IPS-NIHi7 (cell line): ENCODE data around the gene TTC38.

Source experiments
- DNase-seq: peaks from one replicate; pipeline ENCODE4 v3.0.0; 2012; ENCODE audit warnings: mixed read lengths; ENCODE audit errors: extremely low spot score

TTC38 gene

GRCh38 chr22:46267431-46268279 lies at the start of gene TTC38:
TTC38 (plus strand) TSS chr22:46268008; CDS start chr22:46268040, 32 bp downstream.
- peak; percentile 98 for DNase-seq

GRCh38 chr22:46219636-46220035 lies 48.2 kb upstream of the TTC38 start:
- no peak for DNase-seq

GRCh38 chr22:46220921-46221320 lies 46.9 kb upstream of the TTC38 start:
- no peak for DNase-seq

- no peak for DNase-seq
Measured at GRCh38 chr22:46224044-46224897, 43.5 kb upstream of the TTC38 start.

DNA sequence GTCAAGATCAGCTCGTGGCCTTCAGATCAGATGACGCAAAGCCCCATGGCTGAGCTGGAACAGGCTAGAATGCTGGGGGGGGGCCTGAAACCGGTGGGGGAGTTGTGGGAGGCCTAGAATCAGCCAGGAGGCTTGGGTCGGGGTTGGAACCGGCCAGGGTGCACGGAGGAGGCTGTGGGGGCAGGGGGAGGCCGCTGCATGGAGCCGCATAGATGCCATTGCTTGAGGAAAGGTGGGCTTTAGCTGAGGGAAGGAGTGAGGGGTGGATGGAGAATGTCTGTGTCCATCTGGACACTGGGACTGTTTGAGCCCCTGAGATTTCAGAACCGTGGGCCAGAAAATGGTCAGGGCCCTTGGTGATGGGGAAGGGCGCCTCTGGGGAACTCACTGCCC lies 42.9 kb upstream of the TTC38 start:
- DNase-seq, result no peak

GRCh38 chr22:46225631-46226030 lies 42.2 kb upstream of the TTC38 start:
- no peak for DNase-seq

DNA sequence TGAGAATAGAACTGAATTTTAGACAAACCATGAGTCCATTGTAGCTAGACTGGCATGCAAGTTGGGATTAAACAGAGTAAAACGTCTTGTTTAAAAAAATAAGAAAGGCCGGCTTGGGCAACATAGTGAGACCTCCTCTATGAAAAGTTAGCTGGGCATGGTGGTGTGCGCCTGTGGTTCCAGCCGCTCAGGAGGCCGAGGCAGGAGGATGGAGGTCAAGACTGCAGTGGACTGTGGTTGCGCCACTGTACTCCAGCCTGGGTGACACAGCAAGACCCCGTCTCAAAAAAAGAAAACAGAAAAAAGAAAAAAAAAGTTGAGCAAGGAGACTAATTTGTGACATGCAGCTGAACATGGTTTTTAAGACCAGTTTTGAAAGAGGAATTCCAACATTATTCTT lies 41.2 kb upstream of the TTC38 start:
- DNase-seq, result no peak

DNA sequence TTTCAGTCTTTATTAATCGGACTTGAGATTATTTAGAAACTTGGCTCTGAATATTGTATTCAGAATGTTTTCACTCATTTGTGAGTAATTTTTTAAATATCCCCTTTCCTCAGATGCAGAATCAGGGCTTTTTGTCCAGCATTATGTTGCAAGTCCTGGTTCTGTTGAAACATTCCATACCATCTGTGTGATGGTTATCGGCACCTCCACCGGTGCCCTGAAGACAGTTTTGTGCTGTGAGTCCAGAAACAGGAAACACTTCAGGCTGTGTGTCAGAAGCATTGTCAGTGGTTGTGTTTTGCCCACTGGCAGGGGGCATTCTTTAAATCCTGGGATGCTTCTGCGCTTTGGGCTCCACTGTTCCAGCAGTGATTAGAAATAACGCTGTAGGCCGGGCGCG lies 38.1 kb upstream of the TTC38 start:
- no peak for DNase-seq

- no peak for DNase-seq
Measured at GRCh38 chr22:46230262-46230901, 37.4 kb upstream of the TTC38 start.

- DNase-seq, result no peak
Measured at GRCh38 chr22:46233231-46233630, 34.6 kb upstream of the TTC38 start.

DNA sequence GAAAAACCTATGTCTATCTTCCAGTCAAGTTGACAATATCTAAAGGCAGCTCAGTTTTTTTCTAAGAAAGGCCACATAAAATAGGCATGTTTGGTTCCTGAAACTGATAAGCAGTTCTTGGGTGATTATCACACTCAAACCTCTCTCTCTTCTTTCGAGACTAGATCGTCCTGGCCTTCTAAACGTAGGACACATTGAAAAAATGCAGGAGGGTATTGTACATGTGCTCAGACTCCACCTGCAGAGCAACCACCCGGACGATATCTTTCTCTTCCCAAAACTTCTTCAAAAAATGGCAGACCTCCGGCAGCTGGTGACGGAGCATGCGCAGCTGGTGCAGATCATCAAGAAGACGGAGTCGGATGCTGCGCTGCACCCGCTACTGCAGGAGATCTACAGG lies 32.8 kb upstream of the TTC38 start:
- DNase-seq, result no peak

- DNase-seq, result no peak
Measured at GRCh38 chr22:46237453-46238124, 30.2 kb upstream of the TTC38 start.

DNA sequence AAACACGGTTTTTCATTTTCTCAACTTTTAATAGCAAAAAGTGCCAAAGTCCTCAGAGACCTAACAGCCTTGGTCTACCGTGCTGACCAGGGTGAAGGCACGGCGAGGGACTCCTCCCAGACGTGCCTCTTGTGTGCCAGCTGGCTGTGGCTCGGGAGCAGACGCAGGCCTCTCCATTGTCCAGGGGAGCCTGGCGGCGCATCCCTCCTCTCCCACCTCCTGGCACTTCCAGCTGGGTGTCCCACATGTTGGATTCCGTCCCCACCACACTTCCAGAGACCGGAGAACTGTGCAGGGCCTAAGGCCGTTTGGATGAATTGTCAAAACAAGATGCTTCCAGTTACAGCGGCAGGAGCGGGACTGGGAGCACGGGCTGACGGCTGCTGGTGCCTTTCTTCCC lies 29.3 kb upstream of the TTC38 start:
- DNase-seq, result no peak

DNA sequence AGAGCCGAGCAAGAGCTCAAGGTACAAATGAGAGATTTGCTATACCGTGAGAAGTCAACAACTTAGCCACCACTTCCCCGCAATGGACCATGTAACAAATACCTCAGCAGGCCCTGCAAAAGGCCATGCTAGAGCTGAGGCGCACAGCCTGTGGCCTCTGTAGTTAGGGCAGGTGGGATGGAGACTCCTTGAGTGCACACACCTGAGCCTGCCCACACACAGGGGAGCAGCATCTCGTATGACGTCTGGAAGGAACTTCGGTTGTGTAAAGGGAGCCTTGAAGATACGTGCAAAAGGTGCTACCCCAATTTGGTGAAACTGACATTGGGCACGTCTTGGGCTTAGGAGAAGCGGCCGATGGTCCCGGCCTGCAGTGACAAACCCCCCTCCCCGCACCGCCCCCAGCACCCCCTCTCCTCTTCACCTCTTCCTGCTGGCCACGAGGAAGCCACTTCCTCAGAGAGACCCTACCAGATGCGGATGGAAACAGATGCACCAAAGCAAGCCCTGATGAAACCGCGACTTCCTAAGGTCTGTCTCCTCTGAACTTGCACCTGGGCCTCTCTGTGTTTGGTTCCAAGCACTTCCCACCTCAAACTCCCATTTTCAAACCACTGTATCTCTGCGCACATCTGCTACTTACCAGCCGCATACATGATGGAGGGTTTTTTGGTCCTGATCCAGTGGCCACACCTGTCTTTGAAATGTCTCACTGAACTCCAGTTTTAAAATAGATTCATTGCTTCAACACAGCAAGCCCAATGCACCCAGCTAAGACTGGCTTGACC lies 28.4 kb upstream of the TTC38 start:
- DNase-seq, result no peak

GRCh38 chr22:46240073-46240472 lies 27.7 kb upstream of the TTC38 start:
- DNase-seq, result no peak

DNA sequence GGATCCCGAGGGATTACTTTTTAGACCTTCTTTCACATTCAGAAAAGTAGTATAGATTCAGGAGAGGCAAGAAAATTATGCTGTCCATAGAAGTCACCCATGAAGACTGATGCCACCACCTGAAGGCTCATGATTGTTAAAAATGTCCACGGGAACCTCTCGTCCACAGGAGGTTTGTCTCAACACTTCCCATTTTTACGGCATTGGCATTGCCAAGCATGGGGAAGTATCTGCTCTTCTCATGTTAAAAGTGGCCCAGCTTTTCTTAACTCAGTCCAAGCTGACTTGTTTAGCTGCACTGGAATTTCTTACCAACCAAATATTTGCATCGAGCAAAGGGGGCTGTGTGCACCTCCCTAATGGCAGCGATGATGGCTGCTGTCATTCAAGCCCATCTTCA lies 27.3 kb upstream of the TTC38 start:
- no peak for DNase-seq

GRCh38 chr22:46240907-46241306 lies 26.9 kb upstream of the TTC38 start:
- DNase-seq, result no peak

- DNase-seq, result no peak
Measured at GRCh38 chr22:46241396-46242007, 26.3 kb upstream of the TTC38 start.

GRCh38 chr22:46242076-46242475 lies 25.7 kb upstream of the TTC38 start:
- no peak for DNase-seq

DNA sequence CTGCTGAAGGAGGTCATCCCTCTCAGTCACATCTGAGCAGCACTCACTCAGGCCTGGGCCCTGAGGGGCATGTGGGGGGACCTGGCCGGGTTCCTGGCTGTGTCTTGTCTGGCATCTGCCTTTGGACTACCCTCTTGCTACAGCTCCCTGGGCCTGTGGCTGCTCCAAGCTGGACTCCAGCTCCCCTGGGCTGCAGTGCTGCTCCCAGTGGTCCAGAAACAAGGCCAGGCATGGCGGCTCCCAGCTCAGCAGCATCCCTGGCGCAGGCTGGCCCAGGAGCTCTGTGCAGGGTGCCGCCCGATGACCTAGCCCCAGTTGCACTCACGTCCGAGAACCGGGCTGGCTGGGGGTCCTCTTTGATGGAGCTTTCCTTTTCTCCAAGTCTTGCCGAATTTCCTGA lies 23.0 kb upstream of the TTC38 start:
- no peak for DNase-seq

DNA sequence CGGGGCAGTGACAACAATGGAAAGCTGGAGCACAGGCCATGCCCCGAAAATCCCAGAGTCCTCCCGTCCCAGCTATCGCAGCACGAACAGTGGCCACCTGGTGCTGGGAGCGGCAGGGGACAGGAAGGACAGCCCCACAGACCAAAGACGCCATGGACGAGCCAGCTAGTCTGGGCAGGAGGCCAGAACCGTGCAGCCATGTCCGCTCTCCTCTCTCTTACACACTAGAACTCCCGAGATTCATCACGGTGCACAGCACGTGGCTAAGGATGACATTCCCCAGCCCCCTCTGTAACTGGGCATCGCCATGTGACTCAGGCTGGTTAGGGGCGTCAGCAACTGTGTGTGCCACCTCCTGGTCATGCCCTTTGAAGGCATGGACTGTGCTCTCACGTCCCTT lies 22.3 kb upstream of the TTC38 start:
- DNase-seq, result no peak
